ENCODE results near the gene GTF3C1. TPM values are rescaled to one million over a fixed set of nuclear protein-coding genes. Genes with fewer than 3 reads are reported as not detected.

The GTF3C1 gene
- total RNA-seq, 1 donor from 2014 or later: 52.7 TPM

GRCh38 chr16:27430512-27430911 is 119.2 kb downstream of the GTF3C1 start:
- intact Hi-C loops (cut with micrococcal nuclease): no loop called here

GRCh38 chr16:27429981-27430441 is 119.7 kb downstream of the GTF3C1 start:
- intact Hi-C loops (cut with micrococcal nuclease): no loop called here

- intact Hi-C loops (cut with micrococcal nuclease): no loop called here
Measured at GRCh38 chr16:27429330-27429871, 120.3 kb downstream of the GTF3C1 start.

GRCh38 chr16:27428026-27428785 is 121.5 kb downstream of the GTF3C1 start:
- intact Hi-C loops (cut with micrococcal nuclease): no loop called here

GRCh38 chr16:27427538-27427937 is 122.2 kb downstream of the GTF3C1 start:
- intact Hi-C loops (cut with micrococcal nuclease): loop anchor here (2.0 kb wide), 1 partner anchor 25 kb away; the partner anchor contains the start of gene IL21R

GRCh38 chr16:27426423-27427408 is 123.0 kb downstream of the GTF3C1 start:
- intact Hi-C loops (cut with micrococcal nuclease): loop anchor here (2.0 kb wide), 1 partner anchor 24 kb away; the partner anchor contains the start of gene IL21R

DNA sequence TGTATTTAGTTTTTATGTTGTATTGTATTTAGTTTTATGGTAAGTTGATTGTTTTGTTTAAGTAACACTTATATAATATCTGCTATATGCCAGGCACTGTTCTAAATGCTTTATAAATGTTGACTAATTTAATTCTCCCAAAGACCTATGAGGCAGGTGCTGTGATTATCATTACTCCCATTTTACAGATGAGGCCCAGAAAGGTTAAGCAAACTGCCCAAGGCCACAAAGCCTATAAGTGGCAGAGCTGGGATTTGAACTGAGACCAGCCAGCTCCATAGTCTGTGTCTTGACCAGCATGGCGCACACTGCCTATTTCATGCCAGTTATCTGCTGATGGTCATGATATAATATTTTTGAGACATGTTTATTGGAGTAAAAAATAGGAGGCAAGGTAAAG is 123.8 kb downstream of the GTF3C1 start:
- intact Hi-C loops (cut with micrococcal nuclease): loop anchor here (2.0 kb wide), 1 partner anchor 23 kb away; the partner anchor contains the start of gene IL21R

DNA sequence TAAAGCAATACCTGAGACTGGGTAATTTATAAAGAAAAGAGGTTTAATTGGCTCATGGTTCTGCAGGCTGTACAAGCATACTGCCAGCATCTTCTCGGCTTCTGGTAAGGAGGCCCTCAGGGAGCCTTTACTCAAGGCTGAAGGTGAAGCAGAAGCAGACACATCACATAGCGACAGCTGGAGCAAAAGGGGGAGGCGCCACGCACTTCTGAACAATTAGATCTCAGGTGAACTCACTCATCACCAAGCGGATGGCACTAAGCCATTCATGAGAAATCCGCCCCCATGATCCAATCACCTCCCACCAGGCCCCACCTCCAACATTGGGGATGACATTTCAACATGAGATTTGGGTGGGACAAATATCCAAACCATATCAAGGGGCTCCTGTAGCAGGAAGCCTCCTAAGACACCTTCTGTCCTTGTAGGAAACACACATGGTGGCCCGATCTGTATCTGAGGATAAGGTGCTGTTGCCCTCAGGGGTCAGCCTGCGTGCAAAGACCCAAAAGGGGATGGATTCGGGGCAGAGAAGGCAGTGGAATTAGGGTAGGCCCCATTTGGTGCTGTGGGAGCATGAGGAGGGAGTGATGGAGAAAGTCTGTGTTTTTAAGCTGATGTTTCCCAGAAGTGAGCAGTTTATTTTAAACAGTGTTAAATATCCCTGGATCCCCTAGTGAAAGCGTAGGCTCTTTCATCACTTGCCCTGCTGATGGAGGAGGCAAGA is 124.8 kb downstream of the GTF3C1 start:
- intact Hi-C loops (cut with micrococcal nuclease): no loop called here

DNA sequence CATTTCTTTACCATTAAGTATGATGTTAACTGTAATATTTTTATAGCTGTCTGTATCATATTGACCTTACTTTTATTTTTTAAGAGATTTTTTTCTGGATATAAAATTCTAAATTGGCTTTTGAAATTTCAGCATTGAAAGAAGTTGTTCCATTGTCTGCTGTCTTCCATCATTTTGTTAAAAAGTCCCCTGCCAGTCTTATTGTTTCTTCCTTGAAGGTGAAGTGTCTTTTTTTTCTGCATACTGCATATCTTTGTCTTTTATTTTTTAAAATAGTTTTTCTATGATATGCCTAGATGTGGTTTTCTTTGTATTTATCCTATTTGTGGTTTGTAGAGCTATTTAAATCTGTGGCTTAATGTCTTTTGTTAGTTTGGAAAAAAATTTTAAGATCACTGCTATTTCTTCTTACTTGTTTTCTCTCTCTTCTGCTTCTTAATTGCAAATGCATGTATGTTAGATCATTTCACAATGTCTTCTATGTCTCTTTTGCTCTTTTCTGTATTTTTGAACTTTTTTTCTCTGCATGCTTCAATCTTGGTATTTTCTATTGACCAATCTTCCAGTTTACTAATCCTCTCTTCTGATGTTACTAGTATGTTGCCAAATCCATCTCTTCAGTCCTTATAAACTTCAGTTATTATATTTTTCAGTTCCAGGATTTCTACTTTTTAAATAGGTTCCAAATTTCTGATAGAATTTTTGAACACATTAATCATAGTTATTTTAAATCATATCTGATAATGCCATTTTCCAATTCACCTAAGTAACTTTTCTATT is 127.6 kb downstream of the GTF3C1 start:
- intact Hi-C loops (cut with micrococcal nuclease): loop anchor here (2.0 kb wide), 1 partner anchor 13 kb away; no protein-coding TSS in a partner anchor

DNA sequence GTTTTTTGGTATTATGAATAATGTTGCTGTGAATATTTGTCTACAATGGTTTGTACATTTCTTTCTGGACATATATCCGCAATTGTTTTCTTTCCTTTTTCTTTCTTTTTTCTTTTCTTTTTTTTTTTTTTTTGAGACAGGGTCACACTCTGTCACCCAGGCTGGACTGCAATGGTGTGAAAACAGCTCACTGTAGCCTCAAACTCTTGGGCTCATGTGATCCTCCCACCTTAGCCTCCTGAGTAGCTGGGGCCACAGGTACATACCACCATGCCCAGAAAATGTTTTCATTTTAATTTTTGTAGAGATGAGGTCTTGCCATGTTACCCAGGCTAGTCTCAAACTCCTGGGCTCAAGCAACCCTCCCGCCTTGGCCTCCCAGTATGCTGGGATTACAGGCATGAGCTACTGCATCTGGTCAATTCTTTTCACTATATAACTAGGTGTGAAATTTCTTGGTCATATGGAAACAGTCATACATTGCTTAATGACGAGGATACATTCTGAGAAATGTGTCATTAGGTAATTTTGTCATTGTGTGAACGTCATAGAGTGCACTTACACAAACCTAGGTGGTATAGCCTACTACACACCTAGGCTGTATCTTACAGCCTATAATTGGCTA is 132.6 kb downstream of the GTF3C1 start:
- intact Hi-C loops (cut with micrococcal nuclease): no loop called here

GRCh38 chr16:27414788-27415431 is 134.8 kb downstream of the GTF3C1 start:
- intact Hi-C loops (cut with micrococcal nuclease): no loop called here

DNA sequence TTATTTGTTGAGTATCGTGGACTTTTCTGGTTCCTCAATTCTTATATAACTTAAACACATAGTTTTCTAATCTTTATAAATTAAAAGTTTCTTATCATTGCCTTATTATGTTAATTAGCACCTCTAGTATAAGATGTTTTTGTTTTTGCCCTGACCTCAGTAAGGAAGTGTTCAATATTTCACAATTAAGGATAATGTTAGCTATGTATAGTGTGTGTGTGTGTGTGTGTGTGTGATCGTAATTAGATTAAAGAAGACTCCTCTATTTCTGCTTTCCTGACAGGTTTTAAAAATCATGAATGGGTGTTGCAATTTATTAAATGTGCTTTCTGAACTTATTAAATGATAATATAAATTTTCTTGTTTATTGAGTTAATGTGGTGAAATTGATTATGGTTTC is 135.8 kb downstream of the GTF3C1 start:
- intact Hi-C loops (cut with micrococcal nuclease): no loop called here

- intact Hi-C loops (cut with micrococcal nuclease): no loop called here
Measured at GRCh38 chr16:27410761-27411160, 139.0 kb downstream of the GTF3C1 start.

Other genes starting within 250 kb of the GTF3C1 start
- 389 and 411 TPM in 2 replicates for gene IL4R, start 235.9 kb downstream of the GTF3C1 start, total RNA-seq
- gene IL21R, start 147.7 kb downstream of the GTF3C1 start, total RNA-seq: 25.9 and 26.2 TPM in 2 replicates
- gene KATNIP, start 231 bp upstream of the GTF3C1 start, total RNA-seq: 14.9 and 17.7 TPM in 2 replicates

Measured in T-helper 2 cell treated with Interferon-gamma antibody and Interleukin-4, amounts not matched to agents 100 ng/mL and 5 ng/mL, for 36 hours (primary cell).